Measurements from ENCODE around the gene GPR160. TPM values are rescaled to one million over a fixed set of nuclear protein-coding genes. Genes with fewer than 3 reads are reported as not detected.

The GPR160 gene
- total and polyA plus RNA-seq, 2 of the 13 experiments (the other 11 are each of a cell fraction or from before 2014, with no cell fraction given) = 12.1 to 23.2 TPM

- TF ChIP-seq REST (IDR thresholded peaks at IDR 0.05; ENCODE audit: borderline replicate concordance in 1 of 2, low read depth in 1 of 2, low read length in 2 of 2) (no peak), ZNF710 (CRISPR knock-in tag; IDR thresholded peaks at IDR 0.05; ENCODE audit: borderline replicate concordance) (peak; percentile 33; the same call in 1 of the 2 replicates), ZNF207 (IDR thresholded peaks at IDR 0.05; ENCODE audit: borderline replicate concordance) (no peak), ZNF20 (CRISPR knock-in tag; IDR thresholded peaks at IDR 0.05) (no peak), HMG20A (CRISPR knock-in tag; IDR thresholded peaks at IDR 0.05; ENCODE audit: borderline replicate concordance) (peak; percentile 88; the same call in 1 of the 2 replicates), CENPT (CRISPR knock-in tag; IDR thresholded peaks at IDR 0.05; ENCODE audit: low read depth) (no peak), TAF15 (IDR thresholded peaks at IDR 0.05; ENCODE audit: low read depth, low read length, poor library complexity, severe bottlenecking) (no peak), CREB1 (IDR thresholded peaks at IDR 0.05) (no peak), CREB1 (CRISPR knock-in tag; IDR thresholded peaks at IDR 0.05) (0 out of 2 replicates have a peak, but pooled peaks have one; percentile 30), ZSCAN29 (CRISPR knock-in tag; conservative IDR thresholded peaks at IDR 0.05) (0 out of 2 replicates have a peak, but pooled peaks have one; percentile 38), POLR2AphosphoS5 (IDR thresholded peaks at IDR 0.05; ENCODE audit: low read depth, low read length) (no peak), SMAD9 (CRISPR knock-in tag; IDR thresholded peaks at IDR 0.05) (no peak), HMGXB3 (CRISPR knock-in tag; IDR thresholded peaks at IDR 0.05; ENCODE audit: borderline replicate concordance) (peak; percentile 50; the same call in 1 of the 2 replicates), DPF2 (CRISPR knock-in tag; IDR thresholded peaks at IDR 0.05; ENCODE audit: borderline replicate concordance, low read depth) (peak; percentile 79), TFDP2 (CRISPR knock-in tag; IDR thresholded peaks at IDR 0.05) (peak; percentile 21; the same call in 1 of the 2 replicates), ZNF331 (CRISPR knock-in tag; IDR thresholded peaks at IDR 0.05) (peak; percentile 69), ZNF501 (CRISPR knock-in tag; IDR thresholded peaks at IDR 0.05) (peak; percentile 26; the same call in 1 of the 2 replicates), TCF7 (IDR thresholded peaks at IDR 0.05; ENCODE audit: low read depth) (peak; percentile 76), ZNF264 (CRISPR knock-in tag; IDR thresholded peaks at IDR 0.05) (peak; percentile 44; the same call in 1 of the 2 replicates)
Measured at GRCh38 chr3:170003881-170004356, 33.9 kb upstream of the GPR160 start (continued).
